Astrocyte (in vitro differentiated cells and primary cell): ENCODE measurements around the gene AQR. TPM values are rescaled to one million over a fixed set of nuclear protein-coding genes. Genes with fewer than 3 reads are reported as not detected.

Experiments used
- DNase-seq: peaks from one replicate; pipeline ENCODE4 v3.0.0-alpha.2; 2010; ENCODE audit warnings: low read depth
- FAIRE-seq: peaks from 2 replicates; lab custom pipeline; 2011; peaks lifted over from hg19 to GRCh38; lab: Jason Lieb, UNC
- H2AFZ ChIP-seq: 2 replicates; pipeline ENCODE4 v1.6.0; 2012; ENCODE audit warnings: low read depth, low read length, inconsistent platforms
- H3K27ac ChIP-seq: 2 replicates; pipeline ENCODE4 v1.5.1; 2011; ENCODE audit warnings: low read depth, low read length, inconsistent platforms
- H3K27me3 ChIP-seq: 2 replicates; pipeline ENCODE4 v1.6.0; 2011; ENCODE audit warnings: low read length, inconsistent platforms; ENCODE audit not compliant: insufficient read depth
- H3K36me3 ChIP-seq: 2 replicates; pipeline ENCODE4 v1.5.1; 2011; ENCODE audit warnings: low read length, inconsistent platforms; ENCODE audit not compliant: insufficient read depth
- H3K4me1 ChIP-seq: 2 replicates; pipeline ENCODE4 v1.5.1; 2011; ENCODE audit warnings: low read length, inconsistent platforms; ENCODE audit not compliant: insufficient read depth
- H3K4me2 ChIP-seq: 2 replicates; pipeline ENCODE4 v1.6.0; 2012; ENCODE audit warnings: low read length, inconsistent platforms
- H3K4me3 ChIP-seq: 2 replicates; pipeline ENCODE4 v1.5.1; 2011; ENCODE audit warnings: low read depth, mild to moderate bottlenecking, low read length, inconsistent platforms; ENCODE audit not compliant: insufficient read depth
- H3K79me2 ChIP-seq: 2 replicates; pipeline ENCODE4 v1.6.0; 2012; ENCODE audit warnings: mild to moderate bottlenecking, low read length, inconsistent platforms; ENCODE audit not compliant: insufficient read depth
- H3K9ac ChIP-seq: 2 replicates; pipeline ENCODE4 v1.6.0; 2012; ENCODE audit warnings: mild to moderate bottlenecking, low read length, inconsistent platforms
- H3K9me3 ChIP-seq: 2 replicates; pipeline ENCODE4 v1.5.1; 2012; ENCODE audit warnings: low read depth, mild to moderate bottlenecking, low read length, inconsistent platforms; ENCODE audit not compliant: insufficient read depth
- H4K20me1 ChIP-seq: 2 replicates; pipeline ENCODE4 v1.6.0; 2012; ENCODE audit warnings: low read length, inconsistent platforms; ENCODE audit not compliant: insufficient read depth
- H3K27ac Mint-ChIP-seq: one replicate; pipeline ENCODE4 v1.8.0; 2021; ENCODE audit warnings: mild to moderate bottlenecking, mixed read lengths; ENCODE audit not compliant: unreplicated experiment
- H3K27me3 Mint-ChIP-seq: one replicate; pipeline ENCODE4 v1.8.0; 2021; ENCODE audit warnings: low read depth, mixed read lengths; ENCODE audit not compliant: unreplicated experiment
- H3K36me3 Mint-ChIP-seq: one replicate; pipeline ENCODE4 v1.8.0; 2021; ENCODE audit warnings: low read depth, mixed read lengths; ENCODE audit not compliant: unreplicated experiment
- H3K4me1 Mint-ChIP-seq: one replicate; pipeline ENCODE4 v1.8.0; 2021; ENCODE audit warnings: low read depth, mixed read lengths; ENCODE audit not compliant: unreplicated experiment
- H3K4me3 Mint-ChIP-seq: one replicate; pipeline ENCODE4 v1.8.0; 2021; ENCODE audit warnings: mild to moderate bottlenecking, moderate library complexity, mixed read lengths; ENCODE audit not compliant: unreplicated experiment
- H3K9me3 Mint-ChIP-seq: one replicate; pipeline ENCODE4 v1.8.0; 2021; ENCODE audit warnings: mild to moderate bottlenecking, mixed read lengths; ENCODE audit not compliant: unreplicated experiment
- CTCF ChIP-seq: IDR thresholded peaks from 2 replicates; pipeline ENCODE4 v1.5.1; 2011; ENCODE audit warnings: low read depth, mild to moderate bottlenecking, inconsistent platforms, low read length, moderate library complexity; ENCODE audit not compliant: insufficient read depth
- EZH2 ChIP-seq: IDR thresholded peaks from 2 replicates; pipeline ENCODE4 v1.6.1; 2012; ENCODE audit warnings: mild to moderate bottlenecking, low read length, inconsistent platforms; ENCODE audit not compliant: insufficient read depth
- total RNA-seq: library from RNA; stranded (reverse); gene quantifications from 2 replicates; pipeline ENCODE4 v1.2.1, GENCODE V29; 2021

Gene AQR
- total RNA-seq, 1 donor from 2014 or later = 27.2 TPM

GRCh38 chr15:34802371-34802770 is 167.2 kb downstream of the AQR start:
- H3K4me2 ChIP-seq = no peak overlapping the region
- Mint-ChIP-seq H3K4me3 (no peak overlapping the region), H3K9me3 (peaks cover 4% of the 10 kb centered on the region), H3K27ac (no peak overlapping the region), H3K27me3 (no peaks in the 10 kb centered on the region), H3K4me1 (peaks cover 19% of the 10 kb centered on the region), H3K36me3 (no peaks in the 10 kb centered on the region)
- no peak overlapping the region for H3K27ac ChIP-seq
- peaks cover 3% of the 10 kb centered on the region for H3K4me1 ChIP-seq
- H3K27me3 ChIP-seq = peaks cover 3% of the 10 kb centered on the region
- no peak for DNase-seq
- H3K36me3 ChIP-seq = no peaks in the 10 kb centered on the region
- H4K20me1 ChIP-seq = no peaks in the 10 kb centered on the region
- TF ChIP-seq CTCF (no peak), EZH2 (no peak)
- H3K9ac ChIP-seq = no peak overlapping the region
- no peak for FAIRE-seq
- no peaks in the 10 kb centered on the region for H3K79me2 ChIP-seq
- H2AFZ ChIP-seq = no peak overlapping the region
- no peak overlapping the region for H3K4me3 ChIP-seq
- no peaks in the 10 kb centered on the region for H3K9me3 ChIP-seq

Other genes with a start within 250 kb of the AQR start
- 0.48 and 1.00 TPM in 2 replicates for gene GJD2, start 214.7 kb downstream of the AQR start, total RNA-seq
- gene ACTC1, start 174.2 kb downstream of the AQR start, total RNA-seq = 860 and 942 TPM in 2 replicates
- gene ZNF770, start 18.5 kb upstream of the AQR start, total RNA-seq = 43.2 and 43.3 TPM in 2 replicates
- gene NANOGP8, start 115.6 kb upstream of the AQR start, total RNA-seq = not detected in 2 replicates